Renal pelvis (tissue), 4 donors: ENCODE measurements around the gene FIZ1. TPM values are rescaled to one million over a fixed set of nuclear protein-coding genes. Genes with fewer than 3 reads are reported as not detected.

Experiments used
- DNase-seq: peaks from one replicate; pipeline ENCODE4 v3.0.0-alpha.2; 2013
- polyA plus RNA-seq, 3 donors: library from polyadenylated mRNA; unstranded; fragments of 120-200 nt; gene quantifications; one replicate each; pipeline ENCODE4 v1.2.1, GENCODE V29; 2013; ENCODE audit not compliant: insufficient read length in 3 of 3

The FIZ1 gene
- polyA plus RNA-seq, 3 donors = 25.2 to 27.9 (median 25.6) TPM

GRCh38 chr19:55545443-55545842, 53.9 kb downstream of the FIZ1 start, which contains the start of gene SBK3:
Gene SBK3 (minus strand): TSS chr19:55545543. CDS start chr19:55545543, 0 bp downstream.
- DNase-seq = no peak

- DNase-seq = no peak
Observed at GRCh38 chr19:55544776-55545439, 54.4 kb downstream of the FIZ1 start.

- DNase-seq = no peak
Observed at GRCh38 chr19:55544014-55544413, 55.3 kb downstream of the FIZ1 start.

- DNase-seq = no peak
Observed at GRCh38 chr19:55543567-55543966, 55.8 kb downstream of the FIZ1 start.

GRCh38 chr19:55542292-55542855, 56.9 kb downstream of the FIZ1 start:
- no peak for DNase-seq

Other genes with a start within 250 kb of the FIZ1 start
- 1 to 10 TPM in 2 of 3 donors, under 1 TPM in 1; 0.97 to 2.0 (median 1.3) TPM for gene COX6B2, start 244.8 kb downstream of the FIZ1 start, polyA plus RNA-seq
- under 1 TPM; 0.13 to 0.31 (median 0.14) TPM for gene GARIN5B, start 236.3 kb downstream of the FIZ1 start, polyA plus RNA-seq
- 1 to 10 TPM; 1.2 to 2.0 (median 1.5) TPM for gene IL11, start 229.1 kb downstream of the FIZ1 start, polyA plus RNA-seq
- gene TMEM190, start 222.7 kb downstream of the FIZ1 start, polyA plus RNA-seq = under 1 TPM; 0.41 to 0.81 (median 0.55) TPM
- 1 to 10 TPM in 1 of 3 donors, under 1 TPM in 2; 0.61 to 1.2 (median 0.91) TPM for gene TMEM238, start 215.2 kb downstream of the FIZ1 start, polyA plus RNA-seq
- gene RPL28, start 213.6 kb downstream of the FIZ1 start, polyA plus RNA-seq = 1,000 to 10,000 TPM; 1,015 to 1,277 (median 1,113) TPM
- gene UBE2S, start 191.7 kb downstream of the FIZ1 start, polyA plus RNA-seq = 10 to 100 TPM; 45.2 to 74.8 (median 57.4) TPM
- under 1 TPM; 0.10 to 0.31 (median 0.26) TPM for gene SHISA7, start 156.2 kb downstream of the FIZ1 start, polyA plus RNA-seq
- 10 to 100 TPM; 42.6 to 52.1 (median 50.0) TPM for gene ISOC2, start 137.9 kb downstream of the FIZ1 start, polyA plus RNA-seq
- gene C19orf85, start 134.8 kb downstream of the FIZ1 start, polyA plus RNA-seq = not detected
- gene ZNF628, start 122.9 kb downstream of the FIZ1 start, polyA plus RNA-seq = 1 to 10 TPM; 5.1 to 6.8 (median 5.2) TPM
- gene NAT14, start 114.3 kb downstream of the FIZ1 start, polyA plus RNA-seq = 10 to 100 TPM; 45.7 to 58.9 (median 58.8) TPM
- 1 to 10 TPM; 1.6 to 4.1 (median 2.1) TPM for gene SSC5D, start 111.1 kb downstream of the FIZ1 start, polyA plus RNA-seq
- gene SBK2, start 62.4 kb downstream of the FIZ1 start, polyA plus RNA-seq = 1 to 10 TPM in 2 of 3 donors, under 1 TPM in 1; 0.99 to 2.3 (median 1.5) TPM
- gene SBK3, start 54.0 kb downstream of the FIZ1 start, polyA plus RNA-seq = under 1 TPM in 2 of 3 donors, not detected in 1; 0.11 to 0.44 TPM
- gene ZNF579, start 18.7 kb downstream of the FIZ1 start, polyA plus RNA-seq = 10 to 100 TPM; 21.5 to 23.7 (median 22.9) TPM
- gene ZNF524, start 771 bp upstream of the FIZ1 start, polyA plus RNA-seq = 10 to 100 TPM; 10.5 to 13.2 (median 12.4) TPM
- gene ZNF865, start 6.1 kb upstream of the FIZ1 start, polyA plus RNA-seq = 10 to 100 TPM in 2 of 3 donors, 1 to 10 TPM in 1; 9.9 to 13.5 (median 11.6) TPM
- 10 to 100 TPM; 13.6 to 15.9 (median 13.9) TPM for gene ZNF784, start 25.0 kb upstream of the FIZ1 start, polyA plus RNA-seq
- gene ZNF580, start 41.5 kb upstream of the FIZ1 start, polyA plus RNA-seq = 10 to 100 TPM; 55.8 to 60.5 (median 57.3) TPM
- 10 to 100 TPM; 28.3 to 35.1 (median 32.8) TPM for gene ZNF581, start 44.1 kb upstream of the FIZ1 start, polyA plus RNA-seq
- 10 to 100 TPM; 28.0 to 30.2 (median 28.2) TPM for gene CCDC106, start 48.7 kb upstream of the FIZ1 start, polyA plus RNA-seq
- gene U2AF2, start 55.5 kb upstream of the FIZ1 start, polyA plus RNA-seq = 100 to 1,000 TPM; 198 to 235 (median 219) TPM
- 100 to 1,000 TPM; 123 to 173 (median 140) TPM for gene EPN1, start 75.7 kb upstream of the FIZ1 start, polyA plus RNA-seq
- under 1 TPM in 1 of 3 donors, not detected in 2; 0.05 TPM for gene NLRP9, start 138.9 kb upstream of the FIZ1 start, polyA plus RNA-seq
- gene RFPL4A, start 159.6 kb upstream of the FIZ1 start, polyA plus RNA-seq = under 1 TPM in 2 of 3 donors, not detected in 1; 0.09 to 0.22 TPM
- gene RFPL4AL1, start 169.6 kb upstream of the FIZ1 start, polyA plus RNA-seq = not detected
- gene NLRP11, start 232.5 kb upstream of the FIZ1 start, polyA plus RNA-seq = under 1 TPM; 0.06 to 0.27 (median 0.23) TPM
- gene NLRP4, start 237.0 kb upstream of the FIZ1 start, polyA plus RNA-seq = not detected